SK-N-SH (cell line): Measurements from ENCODE around the gene ULBP1. TPM values are rescaled to one million over a fixed set of nuclear protein-coding genes. Genes with fewer than 3 reads are reported as not detected.

ENCODE experiments used
- CTCF ChIA-PET: fragments of 300-600, 350-600 bp; formaldehyde crosslinking; extraction: SDS; loops from one replicate; lab custom pipeline; 2021; lab: Yijun Ruan, JAX
- POLR2A ChIA-PET: fragments of 350-600 bp; sonication (Branson Sonifier 250); formaldehyde crosslinking; extraction: SDS; loops from one replicate; lab custom pipeline; 2020; ENCODE audit warnings: antibody characterized with exemption, inconsistent platforms; lab: Yijun Ruan, JAX
- DNase-seq: peaks from one replicate; pipeline ENCODE4 v3.0.0; 2012
- H2AFZ ChIP-seq: fragments of 200-600 bp; sonication (generic); 2 replicates; pipeline ENCODE4 v1.8.1; 2016; ENCODE audit warnings: antibody characterized with exemption, mild to moderate bottlenecking, low read depth
- H3F3A ChIP-seq: fragments of 200-600 bp; sonication (generic); replicated peaks from 2 replicates; pipeline ENCODE3; 2016; ENCODE audit warnings: antibody characterized with exemption, mild to moderate bottlenecking; ENCODE audit not compliant: insufficient read depth
- H3K27ac ChIP-seq, 2 experiments: fragments of 200-500 bp in 1 of 2; fragments of 200-600 bp in 1 of 2; sonication (Bioruptor generic) in 1 of 2; sonication (generic), shearing (Covaris generic) in 1 of 2; 2 replicates each; pipeline versions ENCODE4 v1.5.1 to v1.6.1; 2014 to 2016; ENCODE audit warnings: low read depth in 2 of 2, inconsistent platforms in 1 of 2, low read length in 1 of 2, mild to moderate bottlenecking in 1 of 2, mixed read lengths in 1 of 2
- H3K27me3 ChIP-seq: fragments of 200-600 bp; sonication (generic), shearing (Covaris generic); 2 replicates; pipeline ENCODE4 v1.6.1; 2016; ENCODE audit warnings: mixed run types; ENCODE audit not compliant: insufficient read depth
- H3K36me3 ChIP-seq, 2 experiments: fragments of 200-500 bp in 1 of 2; fragments of 200-600 bp in 1 of 2; sonication (Bioruptor generic) in 1 of 2; sonication (generic) in 1 of 2; replicated peaks in 1 of 2; 2 replicates each; pipeline versions ENCODE3 to v1.5.1; 2014 to 2016; ENCODE audit warnings: low read length in 1 of 2, mild to moderate bottlenecking in 1 of 2; ENCODE audit not compliant: insufficient read depth in 2 of 2, control insufficient read depth in 1 of 2
- H3K4me1 ChIP-seq, 2 experiments: fragments of 200-500 bp in 1 of 2; fragments of 200-600 bp in 1 of 2; sonication (Bioruptor generic) in 1 of 2; sonication (generic), shearing (Covaris generic) in 1 of 2; 2 replicates each; pipeline versions ENCODE4 v1.5.1 to v1.6.1; 2014 to 2016; ENCODE audit warnings: low read depth in 1 of 2, low read length in 1 of 2, mixed run types in 1 of 2; ENCODE audit not compliant: insufficient read depth in 2 of 2, control insufficient read depth in 1 of 2
- H3K4me2 ChIP-seq: fragments of 200-600 bp; sonication (generic), shearing (Covaris generic); 2 replicates; pipeline ENCODE4 v1.6.1; 2017; ENCODE audit warnings: mixed run types
- H3K4me3 ChIP-seq, 2 experiments: fragments of 200-500 bp in 1 of 2; fragments of 200-600 bp in 1 of 2; sonication (Bioruptor generic) in 1 of 2; sonication (generic), shearing (Covaris generic) in 1 of 2; 2 replicates each; pipeline versions ENCODE4 v1.5.1 to v1.8.1; 2014 to 2016; ENCODE audit warnings: low read depth in 2 of 2, inconsistent platforms in 1 of 2, low read length in 1 of 2, mild to moderate bottlenecking in 1 of 2, mixed read lengths in 1 of 2, moderate library complexity in 1 of 2
- H3K79me2 ChIP-seq: fragments of 200-600 bp; sonication (generic); 2 replicates; pipeline ENCODE4 v1.8.1; 2017; ENCODE audit warnings: mild to moderate bottlenecking; ENCODE audit not compliant: insufficient read depth
- H3K9ac ChIP-seq: fragments of 200-600 bp; sonication (generic); 2 replicates; pipeline ENCODE4 v1.6.1; 2017; ENCODE audit warnings: mixed run types
- H3K9me2 ChIP-seq: fragments of 200-600 bp; sonication (generic); 2 replicates; pipeline ENCODE4 v1.6.1; 2017; ENCODE audit warnings: mixed run types
- H3K9me3 ChIP-seq: fragments of 200-600 bp; sonication (generic); 2 replicates; pipeline ENCODE4 v1.6.1; 2017; ENCODE audit warnings: mixed run types, mild to moderate bottlenecking, moderate library complexity
- H4K20me1 ChIP-seq: fragments of 200-600 bp; sonication (generic); 2 replicates; pipeline ENCODE4 v1.6.1; 2017; ENCODE audit warnings: mild to moderate bottlenecking, mixed run types; ENCODE audit not compliant: insufficient read depth
- CHD2 ChIP-seq: fragments of 150-350 bp; IDR thresholded peaks from 2 replicates; pipeline ENCODE4 v1.6.1; 2018; ENCODE audit warnings: low read length; ENCODE audit not compliant: partially characterized antibody
- ELF1 ChIP-seq: IDR thresholded peaks from 2 replicates; pipeline ENCODE4 v1.4.0; 2012
- EP300 ChIP-seq, 2 experiments: IDR thresholded peaks; 2 replicates each; pipeline versions ENCODE4 v1.4.0 to v1.6.1; 2012; ENCODE audit warnings: borderline replicate concordance in 1 of 2, low read depth in 1 of 2, low read length in 1 of 2
- FOXM1 ChIP-seq: IDR thresholded peaks from 2 replicates; pipeline ENCODE4 v1.4.0; 2012; ENCODE audit warnings: low read depth, mild to moderate bottlenecking
- GABPA ChIP-seq: IDR thresholded peaks from 2 replicates; pipeline ENCODE4 v1.4.0; 2012; ENCODE audit warnings: low read depth, mild to moderate bottlenecking
- GATA2 ChIP-seq: sonication (generic); formaldehyde crosslinking; IDR thresholded peaks from 2 replicates; pipeline ENCODE4 v1.5.0; 2020; ENCODE audit warnings: mild to moderate bottlenecking, missing genetic modification reagents
- JUND ChIP-seq: IDR thresholded peaks from 2 replicates; pipeline ENCODE4 v1.4.0; 2012
- MEF2A ChIP-seq: IDR thresholded peaks from 2 replicates; pipeline ENCODE4 v1.4.0; 2012; ENCODE audit warnings: low read depth, borderline replicate concordance
- NFIC ChIP-seq: IDR thresholded peaks from 2 replicates; pipeline ENCODE4 v1.4.0; 2012; ENCODE audit warnings: borderline replicate concordance
- POLR2AphosphoS5 ChIP-seq: IDR thresholded peaks from 2 replicates; pipeline ENCODE4 v1.6.1; 2012; ENCODE audit warnings: low read depth, low read length
- RAD21 ChIP-seq: IDR thresholded peaks from 2 replicates; pipeline ENCODE4 v1.6.1; 2012; ENCODE audit warnings: mild to moderate bottlenecking, low read length
- SIN3A ChIP-seq: IDR thresholded peaks from 2 replicates; pipeline ENCODE4 v1.6.1; 2012; ENCODE audit warnings: low read depth, mild to moderate bottlenecking, low read length, moderate library complexity, borderline replicate concordance
- TAF1 ChIP-seq: IDR thresholded peaks from 2 replicates; pipeline ENCODE4 v1.6.1; 2012; ENCODE audit warnings: low read depth, mild to moderate bottlenecking, low read length, moderate library complexity, borderline replicate concordance
- ZBTB33 ChIP-seq: IDR thresholded peaks from 2 replicates; pipeline ENCODE4 v1.4.0; 2012; ENCODE audit warnings: low read depth, borderline replicate concordance
- WGBS: methylation state at CpG from one replicate; pipeline ENCODE4 v1.1.6; 2017; ENCODE audit warnings: low lambda C conversion rate; 5-methylcytosine and 5-hydroxymethylcytosine counted together
- polyA plus RNA-seq, 3 experiments: library from polyadenylated mRNA; depleted of rRNA; stranded (reverse); fragments of >200 nt; gene quantifications; 2 replicates each; pipeline ENCODE4 v1.2.3, GENCODE V29; 2012
- TF ChIP-seq, protein P1 (sequence below): fragments of 200-600 bp; sonication (generic); IDR thresholded peaks from 2 replicates; pipeline ENCODE4 v1.6.1; 2017; ENCODE audit warnings: antibody characterized with exemption, mild to moderate bottlenecking, moderate library complexity

ULBP1 gene
- polyA plus RNA-seq, 1 of the 3 experiments (the other 2 are of a cell fraction), result 0.02 TPM

GRCh38 chr6:149961728-149962425, 1.9 kb upstream of the ULBP1 start:
- Histone ChIP-seq H3K9me2 (no peaks in the 10 kb centered on the region), H3K4me2 (no peak overlapping the region), H3K9ac (no peak overlapping the region), H3K27me3 (peaks cover 61% of the 10 kb centered on the region), H3F3A (no peaks in the 10 kb centered on the region), H2AFZ (no peak overlapping the region), H3K9me3 (no peaks in the 10 kb centered on the region), H3K79me2 (no peaks in the 10 kb centered on the region), H4K20me1 (no peaks in the 10 kb centered on the region), H3K4me3 (no peak overlapping the region), H3K27ac (no peak overlapping the region), H3K36me3 (no peaks in the 10 kb centered on the region), H3K4me1 (peaks cover 0 to 16% of the 10 kb centered on the region in 2 experiments; a peak in 1 of 4 replicates)
- ChIA-PET POLR2A (no interaction called here), CTCF (interaction anchor here (1.5 kb wide), 1 partner anchor 48 kb away, joined by 5 read pairs; no protein-coding TSS in a partner anchor)
- peak; percentile 50 for DNase-seq
- TF ChIP-seq JUND (no peak), RAD21 (peak; percentile 21)
- TF ChIP-seq, protein P1, sequence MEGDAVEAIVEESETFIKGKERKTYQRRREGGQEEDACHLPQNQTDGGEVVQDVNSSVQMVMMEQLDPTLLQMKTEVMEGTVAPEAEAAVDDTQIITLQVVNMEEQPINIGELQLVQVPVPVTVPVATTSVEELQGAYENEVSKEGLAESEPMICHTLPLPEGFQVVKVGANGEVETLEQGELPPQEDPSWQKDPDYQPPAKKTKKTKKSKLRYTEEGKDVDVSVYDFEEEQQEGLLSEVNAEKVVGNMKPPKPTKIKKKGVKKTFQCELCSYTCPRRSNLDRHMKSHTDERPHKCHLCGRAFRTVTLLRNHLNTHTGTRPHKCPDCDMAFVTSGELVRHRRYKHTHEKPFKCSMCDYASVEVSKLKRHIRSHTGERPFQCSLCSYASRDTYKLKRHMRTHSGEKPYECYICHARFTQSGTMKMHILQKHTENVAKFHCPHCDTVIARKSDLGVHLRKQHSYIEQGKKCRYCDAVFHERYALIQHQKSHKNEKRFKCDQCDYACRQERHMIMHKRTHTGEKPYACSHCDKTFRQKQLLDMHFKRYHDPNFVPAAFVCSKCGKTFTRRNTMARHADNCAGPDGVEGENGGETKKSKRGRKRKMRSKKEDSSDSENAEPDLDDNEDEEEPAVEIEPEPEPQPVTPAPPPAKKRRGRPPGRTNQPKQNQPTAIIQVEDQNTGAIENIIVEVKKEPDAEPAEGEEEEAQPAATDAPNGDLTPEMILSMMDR, result peak; percentile 41
- 52% methylated on average over 6 of the region's 6 CpGs for WGBS

- no peaks in the 10 kb centered on the region for H3K79me2 ChIP-seq
- no peak for DNase-seq
- H3K36me3 ChIP-seq, result no peaks in the 10 kb centered on the region
- no peak overlapping the region for H3K4me3 ChIP-seq
- H2AFZ ChIP-seq, result no peak overlapping the region
- no peaks in the 10 kb centered on the region for H3K9me2 ChIP-seq
- H4K20me1 ChIP-seq, result no peaks in the 10 kb centered on the region
- POLR2A ChIA-PET, result no interaction called here
- no peaks in the 10 kb centered on the region for H3F3A ChIP-seq
- peaks cover 59% of the 10 kb centered on the region for H3K27me3 ChIP-seq
- TF ChIP-seq GATA2, result no peak
- TF ChIP-seq EP300 (IDR thresholded peaks at IDR 0.05; ENCODE audit: borderline replicate concordance in 1 of 2, low read depth in 1 of 2, low read length in 1 of 2), result no peak
- TF ChIP-seq FOXM1, result no peak
- TF ChIP-seq ZBTB33, result no peak
- TF ChIP-seq TAF1, result no peak
- no peak for TF ChIP-seq SIN3A
- no peak for TF ChIP-seq NFIC
- no peak for TF ChIP-seq RAD21
- TF ChIP-seq ELF1, result no peak
- TF ChIP-seq GABPA, result no peak
- no peak for TF ChIP-seq MEF2A
- no peak for TF ChIP-seq POLR2AphosphoS5
- TF ChIP-seq CHD2, result no peak
- CTCF ChIA-PET, result interaction anchor here (1.5 kb wide), 1 partner anchor 47 kb away, joined by 5 read pairs; no protein-coding TSS in a partner anchor
- whole genome bisulfite sequencing, result 55% methylated on average over 5 of the region's 7 CpGs
- H3K9me3 ChIP-seq, result no peaks in the 10 kb centered on the region
- no peak overlapping the region for H3K27ac ChIP-seq
- H3K4me1 ChIP-seq, result peaks cover 0 to 16% of the 10 kb centered on the region in 2 experiments; a peak in 1 of 4 replicates
- H3K9ac ChIP-seq, result no peak overlapping the region
- no peak overlapping the region for H3K4me2 ChIP-seq
These were observed 1.1 kb upstream of the ULBP1 start for GRCh38 chr6:149962461-149963211.
